Limb (tissue), 2 donors: ENCODE measurements around the gene ARGLU1.
"Not testable (repeated sequence)": the region's sequence is repeated elsewhere in the genome, so short reads cannot be mapped to it uniquely, and the experiment has no call there.

ENCODE experiments used
- DNase-seq, 2 donors: peaks; one replicate each; pipeline ENCODE4 v3.0.0-alpha.2; 2016; ENCODE audit errors: extremely low spot score in 2 of 2

ARGLU1 gene

GRCh38 chr13:106567474-106568298 is at the start of gene ARGLU1:
Gene ARGLU1, minus strand, starts transcription at chr13:106568137. Its CDS starts 218 bp downstream, at chr13:106567919.
- peak; percentile 95 to 97 for DNase-seq

GRCh38 chr13:106617561-106617960 is 49.6 kb upstream of the ARGLU1 start:
- no peak for DNase-seq

- no peak for DNase-seq
Observed at GRCh38 chr13:106616729-106617128, 48.8 kb upstream of the ARGLU1 start.

- DNase-seq = no peak
Observed at GRCh38 chr13:106614874-106615273, 46.9 kb upstream of the ARGLU1 start.

GRCh38 chr13:106612688-106613087 is 44.8 kb upstream of the ARGLU1 start:
- no peak for DNase-seq

GRCh38 chr13:106610486-106610885 is 42.5 kb upstream of the ARGLU1 start:
- no peak for DNase-seq

- no peak for DNase-seq
Observed at GRCh38 chr13:106609116-106609515, 41.2 kb upstream of the ARGLU1 start.

GRCh38 chr13:106603546-106603945 is 35.6 kb upstream of the ARGLU1 start:
- no peak for DNase-seq

- no peak for DNase-seq
Observed at GRCh38 chr13:106602178-106602577, 34.2 kb upstream of the ARGLU1 start.

GRCh38 chr13:106601489-106601888 is 33.6 kb upstream of the ARGLU1 start:
- no peak for DNase-seq

- DNase-seq = not testable (repeated sequence)
Observed at GRCh38 chr13:106600798-106601135, 32.8 kb upstream of the ARGLU1 start.

GRCh38 chr13:106599875-106600797 is 32.2 kb upstream of the ARGLU1 start:
- peak in 1 of 2 donors; percentile 84 for DNase-seq

- no peak for DNase-seq
Observed at GRCh38 chr13:106597749-106598395, 29.9 kb upstream of the ARGLU1 start.

GRCh38 chr13:106597186-106597585 is 29.2 kb upstream of the ARGLU1 start:
- DNase-seq = no peak

GRCh38 chr13:106596275-106596937 is 28.5 kb upstream of the ARGLU1 start:
- DNase-seq = no peak

- DNase-seq = no peak
Observed at GRCh38 chr13:106595625-106596024, 27.7 kb upstream of the ARGLU1 start.

GRCh38 chr13:106594980-106595379 is 27.0 kb upstream of the ARGLU1 start:
- no peak for DNase-seq

GRCh38 chr13:106593132-106593531 is 25.2 kb upstream of the ARGLU1 start:
- no peak for DNase-seq

GRCh38 chr13:106591299-106591698 is 23.4 kb upstream of the ARGLU1 start:
- DNase-seq = no peak

- DNase-seq = no peak
Observed at GRCh38 chr13:106589716-106590115, 21.8 kb upstream of the ARGLU1 start.

GRCh38 chr13:106588367-106588766 is 20.4 kb upstream of the ARGLU1 start:
- DNase-seq = no peak
